ENCODE measurements around the gene CEACAM16. TPM values are rescaled to one million over a fixed set of nuclear protein-coding genes. Genes with fewer than 3 reads are reported as not detected.

CEACAM16 gene
- total RNA-seq, 4 donors from 2014 or later = not detected

GRCh38 chr19:44726465-44726864 is 27.5 kb downstream of the CEACAM16 start:
- H3K4me3 ChIP-seq (ENCODE audit: low read depth, poor library complexity, severe bottlenecking) = no peak overlapping the region
- 83 to 90% methylated on average over 12 of the region's 12 CpGs for WGBS, 2 donors
- intact Hi-C loops (cut with DNase I; ENCODE audit: low total_unique reads) = no loop called here
- no peak for DNase-seq (ENCODE audit: low spot score in 2 of 2)
- TF ChIP-seq POLR2A (IDR thresholded peaks at IDR 0.05) = no peak
- TF ChIP-seq, protein P1, sequence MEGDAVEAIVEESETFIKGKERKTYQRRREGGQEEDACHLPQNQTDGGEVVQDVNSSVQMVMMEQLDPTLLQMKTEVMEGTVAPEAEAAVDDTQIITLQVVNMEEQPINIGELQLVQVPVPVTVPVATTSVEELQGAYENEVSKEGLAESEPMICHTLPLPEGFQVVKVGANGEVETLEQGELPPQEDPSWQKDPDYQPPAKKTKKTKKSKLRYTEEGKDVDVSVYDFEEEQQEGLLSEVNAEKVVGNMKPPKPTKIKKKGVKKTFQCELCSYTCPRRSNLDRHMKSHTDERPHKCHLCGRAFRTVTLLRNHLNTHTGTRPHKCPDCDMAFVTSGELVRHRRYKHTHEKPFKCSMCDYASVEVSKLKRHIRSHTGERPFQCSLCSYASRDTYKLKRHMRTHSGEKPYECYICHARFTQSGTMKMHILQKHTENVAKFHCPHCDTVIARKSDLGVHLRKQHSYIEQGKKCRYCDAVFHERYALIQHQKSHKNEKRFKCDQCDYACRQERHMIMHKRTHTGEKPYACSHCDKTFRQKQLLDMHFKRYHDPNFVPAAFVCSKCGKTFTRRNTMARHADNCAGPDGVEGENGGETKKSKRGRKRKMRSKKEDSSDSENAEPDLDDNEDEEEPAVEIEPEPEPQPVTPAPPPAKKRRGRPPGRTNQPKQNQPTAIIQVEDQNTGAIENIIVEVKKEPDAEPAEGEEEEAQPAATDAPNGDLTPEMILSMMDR (IDR thresholded peaks at IDR 0.05) = no peak

DNA sequence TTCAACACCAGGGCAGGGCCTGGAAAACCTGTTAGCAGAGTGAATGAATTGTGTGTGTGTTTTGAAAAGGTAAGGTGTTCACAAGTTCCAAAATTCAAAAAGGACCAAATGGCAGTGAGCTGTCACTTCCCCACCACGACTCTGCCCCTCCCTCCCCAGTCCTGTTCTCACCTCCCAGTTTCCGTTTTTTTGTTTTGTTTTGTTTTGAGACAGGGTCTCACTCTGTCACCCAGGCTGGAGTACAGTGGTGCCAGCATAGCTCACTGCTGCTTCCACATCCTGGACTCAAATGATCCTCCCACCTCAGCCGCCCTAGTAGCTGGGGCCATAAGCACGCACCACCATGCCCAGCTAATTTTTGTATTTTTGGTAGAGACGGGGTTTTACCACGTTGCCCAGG is 29.2 kb downstream of the CEACAM16 start:
- H3K4me3 ChIP-seq (ENCODE audit: low read depth, poor library complexity, severe bottlenecking) = no peak overlapping the region
- DNase-seq (ENCODE audit: low spot score in 2 of 2) = no peak
- TF ChIP-seq, protein P1 (IDR thresholded peaks at IDR 0.05) = no peak
- no peak for TF ChIP-seq POLR2A (IDR thresholded peaks at IDR 0.05)
- 72 to 79% methylated on average over 6 of the region's 6 CpGs for WGBS, 2 donors
- intact Hi-C loops (cut with DNase I; ENCODE audit: low total_unique reads) = no loop called here

GRCh38 chr19:44729516-44730033 is 30.6 kb downstream of the CEACAM16 start:
- WGBS, 2 donors = 88 to 89% methylated on average over 8 of the region's 8 CpGs
- no peak overlapping the region for H3K4me3 ChIP-seq (ENCODE audit: low read depth, poor library complexity, severe bottlenecking)
- intact Hi-C loops (cut with DNase I; ENCODE audit: low total_unique reads) = no loop called here
- no peak for DNase-seq (ENCODE audit: low spot score in 2 of 2)
- TF ChIP-seq, protein P1 (IDR thresholded peaks at IDR 0.05) = no peak
- no peak for TF ChIP-seq POLR2A (IDR thresholded peaks at IDR 0.05)

DNA sequence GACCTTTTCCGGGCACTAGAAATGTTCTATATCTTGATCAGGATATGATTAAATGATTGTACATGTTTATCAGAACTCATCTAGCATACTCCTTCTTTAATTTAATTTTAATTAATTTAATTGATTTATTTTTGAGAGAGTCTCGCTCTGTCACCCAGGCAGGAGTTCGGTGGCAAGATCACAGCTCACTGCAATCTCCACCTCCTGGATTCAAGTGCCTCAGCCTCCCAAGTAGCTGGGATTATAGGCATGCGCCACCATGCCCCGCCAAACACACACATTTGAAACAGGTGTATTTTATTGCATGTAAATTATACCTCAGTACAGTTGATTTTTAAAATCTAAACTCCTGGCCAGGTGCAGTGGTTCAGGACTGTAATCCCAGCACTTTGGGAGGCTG is 32.1 kb downstream of the CEACAM16 start:
- no peak for TF ChIP-seq POLR2A (IDR thresholded peaks at IDR 0.05)
- TF ChIP-seq, protein P1 (IDR thresholded peaks at IDR 0.05) = no peak
- no peak overlapping the region for H3K4me3 ChIP-seq (ENCODE audit: low read depth, poor library complexity, severe bottlenecking)
- WGBS, 2 donors = 92% methylated on average over 5 of the region's 5 CpGs
- DNase-seq (ENCODE audit: low spot score in 2 of 2) = no peak
- intact Hi-C loops (cut with DNase I; ENCODE audit: low total_unique reads) = no loop called here

DNA sequence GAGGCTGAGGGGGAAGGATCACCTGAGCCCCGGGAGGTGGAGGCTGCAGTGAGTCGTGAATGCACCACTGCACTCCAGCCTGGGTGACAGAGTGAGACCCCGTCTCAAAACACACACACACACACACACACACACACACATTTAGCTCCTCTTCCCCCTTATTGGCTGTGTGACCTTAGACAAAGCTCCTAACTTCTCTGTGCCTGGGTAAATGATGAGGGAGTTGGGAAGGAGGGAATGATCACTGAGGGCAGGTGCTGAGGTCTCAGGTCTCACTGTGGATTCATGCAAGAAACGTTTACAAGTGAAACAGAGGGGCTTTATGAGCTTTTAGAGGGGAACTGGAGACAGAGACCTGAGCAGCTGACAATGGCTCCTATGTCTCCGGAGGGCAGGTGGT is 32.7 kb downstream of the CEACAM16 start:
- DNase-seq (ENCODE audit: low spot score in 2 of 2) = no peak
- 85 to 89% methylated on average over 5 of the region's 5 CpGs for WGBS, 2 donors
- intact Hi-C loops (cut with DNase I; ENCODE audit: low total_unique reads) = no loop called here
- H3K4me3 ChIP-seq (ENCODE audit: low read depth, poor library complexity, severe bottlenecking) = no peak overlapping the region
- TF ChIP-seq POLR2A (IDR thresholded peaks at IDR 0.05) = no peak
- TF ChIP-seq, protein P1 (IDR thresholded peaks at IDR 0.05) = no peak
